Measurements from ENCODE around the gene ACSS1.

The ACSS1 gene

DNA sequence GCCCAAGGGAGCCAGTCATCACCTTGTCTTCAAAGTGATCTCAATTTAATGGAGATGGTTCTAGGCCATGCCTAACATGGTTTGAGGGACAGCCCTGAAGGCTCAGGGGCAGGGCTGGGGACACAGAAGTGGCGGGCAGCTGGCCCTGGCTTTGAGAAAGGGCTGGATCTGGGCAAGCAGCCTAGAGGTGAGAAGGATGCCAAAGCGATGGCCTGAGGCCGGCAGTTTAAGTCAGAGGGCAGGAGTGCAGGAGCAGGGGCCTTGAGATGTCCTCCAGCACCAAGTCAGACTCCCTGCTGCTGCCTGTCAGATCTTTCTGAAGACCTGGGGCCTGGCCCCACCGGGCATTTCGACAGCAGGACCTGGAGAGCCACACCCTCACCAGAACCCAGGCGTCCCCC, 37.0 kb downstream of the ACSS1 start:
- Histone ChIP-seq H3K4me3 (ENCODE audit: low read length) (no peak overlapping the region), H3K9ac (ENCODE audit: low read length) (no peak overlapping the region), H3K9me3 (ENCODE audit: control insufficient read depth, low read length) (no peaks in the 10 kb centered on the region), H3K27me3 (replicated peaks; ENCODE audit: control insufficient read depth, insufficient read depth, low read length) (no peaks in the 10 kb centered on the region), H3K4me1 (ENCODE audit: control insufficient read depth, insufficient read depth, low read length) (no peaks in the 10 kb centered on the region), H3K36me3 (ENCODE audit: control insufficient read depth, insufficient read depth, low read length, severe bottlenecking) (peaks cover 35% of the 10 kb centered on the region)
- no peak for DNase-seq (ENCODE audit: low read depth)

DNA sequence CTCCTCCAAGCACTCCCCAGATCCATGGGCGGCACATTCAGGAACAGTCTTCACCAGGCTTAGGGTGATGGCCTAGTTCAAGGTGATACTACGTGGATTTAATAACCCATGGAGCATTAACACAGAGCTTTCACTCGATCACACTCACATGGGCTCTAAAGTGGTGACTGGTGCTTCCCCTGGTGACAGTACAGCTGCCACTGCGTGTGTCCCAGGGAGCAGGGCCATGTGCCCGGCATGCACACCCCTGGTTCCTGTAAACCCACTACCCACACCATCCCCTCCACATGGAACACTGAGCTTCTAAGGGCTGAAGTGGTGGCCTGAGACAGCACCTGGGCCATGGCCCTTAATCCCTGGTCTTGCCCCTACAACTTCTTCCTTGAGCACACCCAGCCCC, 37.6 kb downstream of the ACSS1 start:
- no peak overlapping the region for H3K9ac ChIP-seq (ENCODE audit: low read length)
- no peak overlapping the region for H3K4me3 ChIP-seq (ENCODE audit: low read length)
- no peaks in the 10 kb centered on the region for H3K4me1 ChIP-seq (ENCODE audit: control insufficient read depth, insufficient read depth, low read length)
- no peak for DNase-seq (ENCODE audit: low read depth)
- no peaks in the 10 kb centered on the region for H3K27me3 ChIP-seq (replicated peaks; ENCODE audit: control insufficient read depth, insufficient read depth, low read length)
- peaks cover 40% of the 10 kb centered on the region for H3K36me3 ChIP-seq (ENCODE audit: control insufficient read depth, insufficient read depth, low read length, severe bottlenecking)
- H3K9me3 ChIP-seq (ENCODE audit: control insufficient read depth, low read length): no peaks in the 10 kb centered on the region

GRCh38 chr20:25019381-25020155, 38.4 kb downstream of the ACSS1 start:
- Histone ChIP-seq H3K9me3 (ENCODE audit: control insufficient read depth, low read length) (no peaks in the 10 kb centered on the region), H3K4me3 (ENCODE audit: low read length) (no peak overlapping the region), H3K9ac (ENCODE audit: low read length) (no peak overlapping the region), H3K27me3 (replicated peaks; ENCODE audit: control insufficient read depth, insufficient read depth, low read length) (no peaks in the 10 kb centered on the region), H3K4me1 (ENCODE audit: control insufficient read depth, insufficient read depth, low read length) (no peaks in the 10 kb centered on the region), H3K36me3 (ENCODE audit: control insufficient read depth, insufficient read depth, low read length, severe bottlenecking) (peaks cover 42% of the 10 kb centered on the region)
- no peak for DNase-seq (ENCODE audit: low read depth)

DNA sequence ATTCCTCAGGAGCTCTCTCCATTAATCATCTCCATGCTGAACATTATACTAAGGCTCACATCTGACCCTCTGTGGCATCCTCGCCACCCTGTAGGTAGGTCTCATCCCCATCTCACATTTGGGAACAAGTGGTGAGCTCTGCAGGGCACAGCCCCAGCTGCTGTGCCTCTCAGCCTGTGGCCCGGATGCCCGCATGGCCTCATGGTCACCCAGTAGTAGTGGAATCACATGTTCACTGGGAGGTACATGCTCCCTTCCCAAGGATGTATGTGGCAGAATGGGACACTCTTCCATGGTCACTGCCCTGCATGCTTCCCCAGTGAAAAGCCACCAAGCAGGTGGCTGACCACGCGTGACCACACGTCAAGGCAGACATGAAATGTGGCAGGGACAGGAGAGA, 39.1 kb downstream of the ACSS1 start:
- peaks cover 43% of the 10 kb centered on the region for H3K36me3 ChIP-seq (ENCODE audit: control insufficient read depth, insufficient read depth, low read length, severe bottlenecking)
- no peaks in the 10 kb centered on the region for H3K27me3 ChIP-seq (replicated peaks; ENCODE audit: control insufficient read depth, insufficient read depth, low read length)
- no peak for DNase-seq (ENCODE audit: low read depth)
- no peak overlapping the region for H3K4me3 ChIP-seq (ENCODE audit: low read length)
- H3K9ac ChIP-seq (ENCODE audit: low read length): no peak overlapping the region
- H3K4me1 ChIP-seq (ENCODE audit: control insufficient read depth, insufficient read depth, low read length): no peaks in the 10 kb centered on the region
- H3K9me3 ChIP-seq (ENCODE audit: control insufficient read depth, low read length): no peaks in the 10 kb centered on the region

GRCh38 chr20:25018425-25018824, 39.5 kb downstream of the ACSS1 start:
- Histone ChIP-seq H3K36me3 (ENCODE audit: control insufficient read depth, insufficient read depth, low read length, severe bottlenecking) (peaks cover 46% of the 10 kb centered on the region), H3K9me3 (ENCODE audit: control insufficient read depth, low read length) (no peaks in the 10 kb centered on the region), H3K27me3 (replicated peaks; ENCODE audit: control insufficient read depth, insufficient read depth, low read length) (no peaks in the 10 kb centered on the region), H3K4me3 (ENCODE audit: low read length) (no peak overlapping the region), H3K9ac (ENCODE audit: low read length) (no peak overlapping the region), H3K4me1 (ENCODE audit: control insufficient read depth, insufficient read depth, low read length) (no peaks in the 10 kb centered on the region)
- no peak for DNase-seq (ENCODE audit: low read depth)

DNA sequence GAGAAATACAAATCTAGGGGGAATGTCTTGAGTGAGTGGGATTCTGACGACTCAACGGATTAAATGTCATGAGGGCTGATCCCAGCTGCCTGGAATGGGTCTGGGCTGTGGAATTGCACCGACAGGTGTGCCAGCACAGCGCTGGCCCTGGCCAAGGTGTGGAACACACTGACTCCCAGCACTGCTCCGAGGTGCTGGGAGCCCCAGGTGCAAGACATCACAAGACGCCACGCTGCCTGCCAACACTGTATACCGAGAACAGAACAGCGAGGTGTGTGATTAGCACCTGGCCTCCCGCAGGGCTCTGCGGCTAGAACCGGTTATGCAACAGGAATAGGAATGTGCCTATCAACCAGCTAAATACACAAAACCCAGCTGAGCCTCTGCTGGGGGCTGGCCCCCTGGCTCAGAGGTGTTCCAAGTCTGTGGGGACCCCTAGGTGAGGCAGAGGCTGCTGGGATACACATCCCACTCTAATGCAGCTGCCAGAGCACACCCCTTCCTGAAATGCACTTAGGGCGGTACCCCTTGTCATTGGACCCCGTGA, 40.6 kb downstream of the ACSS1 start:
- Histone ChIP-seq H3K4me3 (ENCODE audit: low read length) (no peak overlapping the region), H3K9ac (ENCODE audit: low read length) (no peak overlapping the region), H3K27me3 (replicated peaks; ENCODE audit: control insufficient read depth, insufficient read depth, low read length) (no peaks in the 10 kb centered on the region), H3K36me3 (ENCODE audit: control insufficient read depth, insufficient read depth, low read length, severe bottlenecking) (peaks cover 50% of the 10 kb centered on the region), H3K9me3 (ENCODE audit: control insufficient read depth, low read length) (no peaks in the 10 kb centered on the region), H3K4me1 (ENCODE audit: control insufficient read depth, insufficient read depth, low read length) (no peaks in the 10 kb centered on the region)
- no peak for DNase-seq (ENCODE audit: low read depth)

DNA sequence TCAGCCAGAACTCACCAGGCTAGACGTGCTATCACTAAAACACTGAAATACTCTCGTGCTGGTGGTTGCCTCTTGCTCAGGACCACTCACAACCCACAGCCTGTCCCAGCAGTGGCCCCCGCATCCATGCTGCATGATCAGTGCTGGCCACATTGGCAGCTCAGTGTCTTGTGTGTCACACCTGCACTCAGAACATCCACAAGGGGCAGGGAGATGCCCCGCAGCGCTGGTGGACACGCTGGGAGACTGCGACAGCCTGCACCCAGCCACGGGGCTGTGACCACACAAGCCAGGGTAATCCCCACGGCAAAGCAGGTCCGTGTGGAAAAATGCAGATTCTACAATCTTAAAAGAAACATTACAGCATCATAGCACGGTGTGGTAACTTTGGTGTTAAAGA, 41.5 kb downstream of the ACSS1 start:
- Histone ChIP-seq H3K4me1 (ENCODE audit: control insufficient read depth, insufficient read depth, low read length) (no peaks in the 10 kb centered on the region), H3K36me3 (ENCODE audit: control insufficient read depth, insufficient read depth, low read length, severe bottlenecking) (peaks cover 58% of the 10 kb centered on the region), H3K9ac (ENCODE audit: low read length) (no peak overlapping the region), H3K9me3 (ENCODE audit: control insufficient read depth, low read length) (no peaks in the 10 kb centered on the region), H3K27me3 (replicated peaks; ENCODE audit: control insufficient read depth, insufficient read depth, low read length) (no peaks in the 10 kb centered on the region), H3K4me3 (ENCODE audit: low read length) (no peak overlapping the region)
- no peak for DNase-seq (ENCODE audit: low read depth)

DNA sequence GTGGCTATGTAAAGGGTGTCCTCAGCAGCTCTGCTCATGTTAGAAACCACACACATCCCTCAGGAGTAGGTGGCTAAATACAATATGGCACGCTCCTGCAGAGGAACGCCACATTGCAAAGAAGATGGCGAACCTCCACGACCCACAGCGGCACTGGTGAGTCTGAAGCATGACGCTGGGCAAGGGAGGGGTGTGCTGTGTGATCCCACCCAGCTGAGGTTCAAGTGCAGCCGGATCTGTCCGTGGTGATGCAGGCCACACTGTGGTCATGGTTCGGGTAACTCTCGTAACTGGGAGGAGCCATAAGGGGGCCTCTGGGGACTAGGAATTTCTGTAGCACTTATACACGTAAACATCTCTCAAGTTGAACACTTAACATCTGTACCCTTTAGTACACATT, 42.0 kb downstream of the ACSS1 start:
- H3K4me3 ChIP-seq (ENCODE audit: low read length): no peak overlapping the region
- H3K9ac ChIP-seq (ENCODE audit: low read length): no peak overlapping the region
- DNase-seq (ENCODE audit: low read depth): no peak
- peaks cover 58% of the 10 kb centered on the region for H3K36me3 ChIP-seq (ENCODE audit: control insufficient read depth, insufficient read depth, low read length, severe bottlenecking)
- H3K4me1 ChIP-seq (ENCODE audit: control insufficient read depth, insufficient read depth, low read length): no peaks in the 10 kb centered on the region
- no peaks in the 10 kb centered on the region for H3K27me3 ChIP-seq (replicated peaks; ENCODE audit: control insufficient read depth, insufficient read depth, low read length)
- no peaks in the 10 kb centered on the region for H3K9me3 ChIP-seq (ENCODE audit: control insufficient read depth, low read length)

DNA sequence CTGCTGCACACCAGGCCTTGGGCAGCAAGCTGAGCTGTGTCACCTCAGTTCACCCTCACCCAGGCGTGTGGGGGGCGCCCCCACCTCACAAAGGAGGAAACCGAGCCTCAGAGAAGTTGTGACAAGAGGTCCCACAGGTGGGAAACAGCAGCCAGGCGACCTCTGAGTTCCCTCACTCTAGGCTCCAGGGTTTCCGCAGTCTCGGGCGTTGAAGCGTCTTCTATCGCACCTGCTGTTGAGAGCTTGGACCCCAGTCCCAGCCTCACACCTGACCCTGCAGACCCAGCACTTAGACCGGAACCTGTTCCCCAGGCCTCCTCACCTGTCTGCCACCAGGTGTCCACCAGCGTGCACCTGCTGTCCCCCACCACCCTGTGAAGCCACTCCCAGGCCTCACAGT, 43.1 kb downstream of the ACSS1 start:
- no peak overlapping the region for H3K4me3 ChIP-seq (ENCODE audit: low read length)
- H3K36me3 ChIP-seq (ENCODE audit: control insufficient read depth, insufficient read depth, low read length, severe bottlenecking): peaks cover 60% of the 10 kb centered on the region
- no peaks in the 10 kb centered on the region for H3K4me1 ChIP-seq (ENCODE audit: control insufficient read depth, insufficient read depth, low read length)
- DNase-seq (ENCODE audit: low read depth): no peak
- H3K9ac ChIP-seq (ENCODE audit: low read length): no peak overlapping the region
- H3K27me3 ChIP-seq (replicated peaks; ENCODE audit: control insufficient read depth, insufficient read depth, low read length): no peaks in the 10 kb centered on the region
- no peaks in the 10 kb centered on the region for H3K9me3 ChIP-seq (ENCODE audit: control insufficient read depth, low read length)

GRCh38 chr20:25013478-25014380, 44.2 kb downstream of the ACSS1 start:
- Histone ChIP-seq H3K4me1 (ENCODE audit: control insufficient read depth, insufficient read depth, low read length) (no peaks in the 10 kb centered on the region), H3K36me3 (ENCODE audit: control insufficient read depth, insufficient read depth, low read length, severe bottlenecking) (peaks cover 56% of the 10 kb centered on the region), H3K27me3 (replicated peaks; ENCODE audit: control insufficient read depth, insufficient read depth, low read length) (no peaks in the 10 kb centered on the region), H3K9me3 (ENCODE audit: control insufficient read depth, low read length) (no peaks in the 10 kb centered on the region), H3K9ac (ENCODE audit: low read length) (no peak overlapping the region), H3K4me3 (ENCODE audit: low read length) (no peak overlapping the region)
- DNase-seq (ENCODE audit: low read depth): no peak

- H3K4me3 ChIP-seq (ENCODE audit: low read length): no peak overlapping the region
- no peak overlapping the region for H3K9ac ChIP-seq (ENCODE audit: low read length)
- H3K36me3 ChIP-seq (ENCODE audit: control insufficient read depth, insufficient read depth, low read length, severe bottlenecking): peaks cover 62% of the 10 kb centered on the region
- no peak for DNase-seq (ENCODE audit: low read depth)
- H3K9me3 ChIP-seq (ENCODE audit: control insufficient read depth, low read length): no peaks in the 10 kb centered on the region
- no peaks in the 10 kb centered on the region for H3K27me3 ChIP-seq (replicated peaks; ENCODE audit: control insufficient read depth, insufficient read depth, low read length)
- H3K4me1 ChIP-seq (ENCODE audit: control insufficient read depth, insufficient read depth, low read length): no peaks in the 10 kb centered on the region
Observed at GRCh38 chr20:25012616-25013189, 45.2 kb downstream of the ACSS1 start.
